GM10248 (cell line): ENCODE data around the gene KANSL1L.
A peak's percentile ranks its signal among the peaks of the same experiment; 100 is the strongest.

Experiments
- CTCF ChIA-PET: fragments of 300-600 bp; sonication (Branson Sonifier 250); formaldehyde crosslinking; extraction: SDS; loops from one replicate; lab custom pipeline; 2021; ENCODE audit warnings: antibody characterized with exemption; lab: Yijun Ruan, JAX
- POLR2A ChIA-PET: fragments of 350-650 bp; sonication (Branson Sonifier 250); formaldehyde crosslinking; extraction: SDS; loops from one replicate; lab custom pipeline; 2020; ENCODE audit warnings: antibody characterized with exemption; lab: Yijun Ruan, JAX
- DNase-seq: peaks from one replicate; pipeline ENCODE4 v3.0.0; 2012; ENCODE audit errors: extremely low spot score
- TF ChIP-seq, protein P1 (sequence below): IDR thresholded peaks from 2 replicates; pipeline ENCODE4 v1.5.1; 2012; ENCODE audit warnings: mild to moderate bottlenecking, low read depth; ENCODE audit errors: extremely low read depth, missing control alignments, control extremely low read depth

Gene KANSL1L

DNA sequence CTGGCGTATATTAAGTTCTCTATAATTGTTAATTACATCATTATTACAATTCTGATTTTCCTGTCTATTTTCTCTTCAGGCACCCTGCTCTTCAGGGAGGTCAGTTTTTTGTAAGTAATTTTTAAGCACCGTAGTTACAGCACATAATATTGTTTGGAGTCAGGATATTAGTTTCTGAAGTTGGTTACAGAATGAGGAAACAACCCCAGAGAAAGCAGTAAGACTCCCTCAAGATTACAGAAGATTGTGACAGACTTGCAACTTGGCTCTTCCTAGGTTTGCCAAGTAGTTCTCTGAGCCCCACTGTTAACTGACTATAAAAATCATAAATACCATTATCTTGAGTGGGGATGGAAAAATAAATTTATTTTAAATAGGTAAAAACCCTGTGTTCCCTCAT is 167.8 kb downstream of the KANSL1L start:
- CTCF ChIA-PET: interaction anchor here (1.1 to 1.5 kb wide), 2 partner anchors 10 to 1736 kb away, joined by 3 read pairs; no protein-coding TSS in a partner anchor
- DNase-seq: no peak
- POLR2A ChIA-PET: interaction anchor here (0.6 kb wide), 1 partner anchor 1660 kb away, joined by 5 read pairs; no protein-coding TSS in a partner anchor
- TF ChIP-seq, protein P1, sequence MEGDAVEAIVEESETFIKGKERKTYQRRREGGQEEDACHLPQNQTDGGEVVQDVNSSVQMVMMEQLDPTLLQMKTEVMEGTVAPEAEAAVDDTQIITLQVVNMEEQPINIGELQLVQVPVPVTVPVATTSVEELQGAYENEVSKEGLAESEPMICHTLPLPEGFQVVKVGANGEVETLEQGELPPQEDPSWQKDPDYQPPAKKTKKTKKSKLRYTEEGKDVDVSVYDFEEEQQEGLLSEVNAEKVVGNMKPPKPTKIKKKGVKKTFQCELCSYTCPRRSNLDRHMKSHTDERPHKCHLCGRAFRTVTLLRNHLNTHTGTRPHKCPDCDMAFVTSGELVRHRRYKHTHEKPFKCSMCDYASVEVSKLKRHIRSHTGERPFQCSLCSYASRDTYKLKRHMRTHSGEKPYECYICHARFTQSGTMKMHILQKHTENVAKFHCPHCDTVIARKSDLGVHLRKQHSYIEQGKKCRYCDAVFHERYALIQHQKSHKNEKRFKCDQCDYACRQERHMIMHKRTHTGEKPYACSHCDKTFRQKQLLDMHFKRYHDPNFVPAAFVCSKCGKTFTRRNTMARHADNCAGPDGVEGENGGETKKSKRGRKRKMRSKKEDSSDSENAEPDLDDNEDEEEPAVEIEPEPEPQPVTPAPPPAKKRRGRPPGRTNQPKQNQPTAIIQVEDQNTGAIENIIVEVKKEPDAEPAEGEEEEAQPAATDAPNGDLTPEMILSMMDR: no peak

DNA sequence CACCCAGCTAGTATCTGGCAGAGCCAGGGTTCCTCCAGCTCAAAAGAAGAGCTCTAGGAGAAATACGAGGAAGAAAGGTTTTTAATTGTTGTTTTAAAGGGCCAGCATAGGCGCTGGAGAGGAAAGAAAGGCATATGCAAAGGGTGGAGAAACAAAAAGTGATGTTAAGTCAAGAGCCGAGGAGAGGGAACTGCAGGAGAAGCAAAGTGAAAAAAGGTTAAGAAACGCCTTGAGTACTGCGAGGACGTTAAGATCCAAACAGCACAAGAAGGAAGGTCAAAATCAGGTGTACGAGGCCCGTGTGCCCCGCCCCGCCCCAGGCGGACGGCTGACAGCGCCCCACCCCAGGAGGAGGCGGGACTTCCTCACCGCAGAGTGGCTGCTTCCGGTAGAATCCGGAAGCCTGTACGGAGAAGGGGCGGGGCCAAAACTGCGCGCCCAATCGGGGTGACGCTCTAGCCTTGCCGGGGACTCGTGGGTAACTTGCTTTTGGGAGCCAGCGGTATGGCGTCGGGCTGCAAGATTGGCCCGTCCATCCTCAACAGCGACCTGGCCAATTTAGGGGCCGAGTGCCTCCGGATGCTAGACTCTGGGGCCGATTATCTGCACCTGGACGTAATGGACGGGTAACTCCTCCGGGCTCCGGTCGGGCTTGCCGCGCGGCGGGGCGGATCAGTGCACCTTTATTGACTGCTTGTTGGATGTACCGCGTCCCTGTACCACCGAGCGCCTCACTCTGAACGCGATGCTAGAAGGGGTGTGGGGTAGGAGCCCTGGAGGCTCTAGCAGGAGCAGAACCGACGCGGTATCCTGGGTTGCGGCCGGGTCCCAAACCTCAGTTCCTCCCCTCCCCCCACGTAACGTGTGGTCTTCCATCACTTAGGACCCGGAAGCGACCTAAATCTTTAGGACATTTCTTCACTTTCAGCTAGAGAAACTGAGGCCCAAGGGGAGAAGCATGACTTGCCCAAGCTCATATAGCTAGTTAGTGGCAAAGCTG is 168.8 kb downstream of the KANSL1L start, which contains the start of gene RPE:
Gene RPE (plus strand): TSS at position 481 of the 1,000 bp plus-strand sequence. CDS start 24 bp downstream, at position 505.
- POLR2A ChIA-PET: no interaction called here
- TF ChIP-seq, protein P1: no peak
- peak; percentile 97 for DNase-seq
- CTCF ChIA-PET: interaction anchor here (1.5 kb wide), 1 partner anchor 1735 kb away, joined by 3 read pairs; no protein-coding TSS in a partner anchor

DNA sequence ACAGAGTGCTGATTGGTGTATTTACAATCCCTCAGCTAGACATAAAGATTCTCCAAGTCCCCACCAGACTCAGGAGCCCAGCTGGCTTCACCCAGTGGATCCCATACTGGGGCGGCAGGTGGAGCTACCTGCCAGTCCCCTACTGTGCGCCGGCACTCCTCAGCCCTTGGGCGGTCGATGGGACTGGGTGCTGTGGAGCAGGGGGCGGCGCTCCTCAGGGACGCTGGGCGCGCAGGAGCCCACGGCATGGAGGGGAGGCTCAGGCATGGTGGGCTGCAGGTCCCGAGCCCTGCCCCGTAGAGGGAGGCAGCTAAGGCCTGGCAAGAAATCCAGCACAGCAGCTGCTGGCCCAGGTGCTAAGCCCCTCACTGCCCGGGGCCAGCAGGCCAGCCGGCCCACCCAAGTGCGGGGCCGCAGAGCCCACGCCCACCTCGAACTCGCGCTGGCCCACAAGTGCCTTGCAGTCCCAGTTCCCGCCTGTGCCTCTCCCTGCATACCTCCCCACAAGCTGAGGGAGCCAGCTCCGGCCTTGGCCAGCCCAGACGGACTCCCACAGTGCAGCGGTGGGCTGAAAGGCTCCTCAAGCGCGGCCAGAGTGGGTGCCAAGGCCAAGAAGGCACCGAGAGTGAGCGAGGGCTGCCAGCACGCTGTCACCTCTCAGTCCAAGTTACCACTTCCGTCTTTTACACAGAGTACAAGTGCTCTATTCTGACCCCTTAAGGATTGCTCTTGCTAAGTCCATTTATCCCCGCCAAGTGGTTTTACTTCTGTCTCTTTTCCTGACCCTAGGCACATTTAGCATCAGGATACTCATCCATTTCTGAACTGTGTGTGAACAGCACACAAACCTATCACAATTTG is 170.5 kb downstream of the KANSL1L start:
- DNase-seq: no peak
- TF ChIP-seq, protein P1: no peak
- POLR2A ChIA-PET: interaction anchor here (0.5 kb wide), 1 partner anchor 171 kb away, joined by 3 read pairs; the partner anchor contains the start of gene KANSL1L
- CTCF ChIA-PET: interaction anchor here (0.8 kb wide), 1 partner anchor 9 kb away, joined by 3 read pairs; no protein-coding TSS in a partner anchor

DNA sequence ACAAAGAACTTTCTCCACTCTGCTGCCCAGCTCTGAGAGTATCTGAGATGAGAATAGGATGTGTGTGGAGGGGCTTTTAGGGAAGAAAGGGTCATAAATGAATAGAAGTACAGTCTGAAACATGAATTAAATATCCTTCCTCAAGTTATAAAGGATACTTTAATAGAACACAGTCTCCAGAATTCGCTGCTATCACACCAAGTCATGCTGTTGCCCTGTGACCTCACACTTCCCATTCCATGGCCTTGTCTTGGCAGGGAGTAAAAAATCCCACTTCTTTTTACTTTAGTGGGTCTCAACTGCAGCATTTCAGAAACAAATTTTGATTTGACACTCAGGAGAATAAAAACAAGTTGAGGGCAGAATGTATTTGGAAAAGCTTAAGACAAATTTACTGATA is 172.6 kb downstream of the KANSL1L start:
- TF ChIP-seq, protein P1: no peak
- ChIA-PET CTCF (interaction anchor here (0.7 to 1.4 kb wide), 5 partner anchors 13 to 77 kb away, joined by 3 to 4 read pairs (median 3); no protein-coding TSS in a partner anchor), POLR2A (interaction anchor here (0.6 kb wide), 1 partner anchor 16 kb away, joined by 4 read pairs; no protein-coding TSS in a partner anchor)
- no peak for DNase-seq

DNA sequence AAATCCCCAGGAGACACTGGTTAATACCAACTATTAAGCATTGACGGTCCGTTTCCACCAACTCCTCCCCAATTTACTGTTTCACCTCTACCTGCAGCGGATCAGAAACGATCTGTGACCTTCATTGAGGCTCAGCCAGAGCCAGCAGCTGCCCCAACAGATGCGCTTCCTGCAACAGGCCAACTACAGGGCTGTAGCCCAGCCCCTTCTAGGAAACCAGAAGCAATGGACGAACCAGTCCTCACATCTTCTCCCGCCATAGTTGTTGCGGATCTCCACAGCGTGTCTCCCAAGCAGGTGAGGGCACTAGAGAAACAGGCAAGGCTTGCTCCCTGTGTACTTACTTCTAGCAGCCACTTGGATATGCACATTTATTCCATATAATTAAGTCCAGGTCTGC is 177.2 kb downstream of the KANSL1L start:
- DNase-seq: no peak
- ChIA-PET CTCF (interaction anchor here (1.8 kb wide), 1 partner anchor 18 kb away, joined by 4 read pairs; no protein-coding TSS in a partner anchor), POLR2A (no interaction called here)
- TF ChIP-seq, protein P1: no peak
